ENCODE measurements around the gene WNT2B. TPM values are rescaled to one million over a fixed set of nuclear protein-coding genes. Genes with fewer than 3 reads are reported as not detected.

Gene WNT2B
- polyA plus RNA-seq, 1 donor (not counting 4 experiments of a cell fraction or from before 2014, with no cell fraction given): 0.51 TPM

GRCh38 chr1:112517231-112517630 is 8.5 kb downstream of the WNT2B start:
- Histone ChIP-seq H2AFZ (ENCODE audit: control insufficient read depth, low read length) (no peak overlapping the region), H3K27me3 (ENCODE audit: control insufficient read depth, extremely low read depth, insufficient read depth, low read length) (no peaks in the 10 kb centered on the region), H3K9me1 (ENCODE audit: control insufficient read depth, extremely low read depth, insufficient read depth, low read length) (peaks cover 2% of the 10 kb centered on the region), H3K79me2 (ENCODE audit: control insufficient read depth, insufficient read depth, low read length) (no peaks in the 10 kb centered on the region), H3K4me1 (ENCODE audit: control insufficient read depth, extremely low read depth, insufficient read depth, low read length) (peaks cover 30% of the 10 kb centered on the region), H3K9me3 (ENCODE audit: control insufficient read depth, low read depth, low read length) (no peaks in the 10 kb centered on the region), H3K36me3 (ENCODE audit: control insufficient read depth in 2 of 2, extremely low read depth in 1 of 2, insufficient read depth in 2 of 2, low read length in 2 of 2) (no peaks in the 10 kb centered on the region), H3K27ac (ENCODE audit: control insufficient read depth, insufficient read depth, low read length) (no peak overlapping the region), H4K20me1 (ENCODE audit: control insufficient read depth, extremely low read depth, insufficient read depth, low read length) (no peaks in the 10 kb centered on the region), H3K4me3 (ENCODE audit: control insufficient read depth in 2 of 3, extremely low read depth in 1 of 3, insufficient read depth in 2 of 3, low read depth in 1 of 3, low read length in 3 of 3) (peak overlapping the region in 1 of 3 experiments; percentile 40), H3K4me2 (ENCODE audit: control insufficient read depth, extremely low read depth, insufficient read depth, low read depth, low read length) (peak overlapping the region; percentile 84), H3K9ac (ENCODE audit: control insufficient read depth, extremely low read depth, insufficient read depth, low read length) (no peak overlapping the region)
- dilution Hi-C loops (cut with MboI; ENCODE audit: extremely low pct_ligation_motif_present, low sequenced_read_pairs): no loop called here
- no peak for TF ChIP-seq EZH2 (IDR thresholded peaks at IDR 0.05; ENCODE audit: low read length)
- DNase-seq (ENCODE audit: low read depth, low spot score): peak; percentile 63
- FAIRE-seq: peak; percentile 97

DNA sequence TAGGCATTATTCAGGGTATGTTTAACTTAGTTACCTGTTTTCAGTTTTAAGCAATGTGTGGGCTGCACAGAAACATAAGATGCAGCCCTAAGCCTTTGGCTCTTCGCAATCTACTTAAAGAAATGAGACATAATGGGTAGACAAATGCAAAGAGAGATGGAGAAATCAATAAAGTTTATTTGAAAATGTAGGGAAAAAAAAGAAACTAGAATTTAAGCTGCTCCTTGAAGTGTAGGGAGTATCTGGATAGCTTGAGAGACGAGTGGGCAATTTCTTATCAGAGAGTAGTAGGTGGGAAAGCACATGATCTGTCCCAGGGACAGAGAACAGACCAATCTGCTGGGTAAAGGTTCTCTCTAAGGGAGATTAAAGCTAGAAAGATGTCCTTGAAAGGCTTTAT is 8.9 kb downstream of the WNT2B start:
- Histone ChIP-seq H3K36me3 (ENCODE audit: control insufficient read depth in 2 of 2, extremely low read depth in 1 of 2, insufficient read depth in 2 of 2, low read length in 2 of 2) (no peaks in the 10 kb centered on the region), H3K27ac (ENCODE audit: control insufficient read depth, insufficient read depth, low read length) (no peak overlapping the region), H3K9me3 (ENCODE audit: control insufficient read depth, low read depth, low read length) (no peaks in the 10 kb centered on the region), H2AFZ (ENCODE audit: control insufficient read depth, low read length) (no peak overlapping the region), H3K9me1 (ENCODE audit: control insufficient read depth, extremely low read depth, insufficient read depth, low read length) (peaks cover 2% of the 10 kb centered on the region), H3K4me3 (ENCODE audit: control insufficient read depth in 2 of 3, extremely low read depth in 1 of 3, insufficient read depth in 2 of 3, low read depth in 1 of 3, low read length in 3 of 3) (no peak overlapping the region), H3K79me2 (ENCODE audit: control insufficient read depth, insufficient read depth, low read length) (no peaks in the 10 kb centered on the region), H3K9ac (ENCODE audit: control insufficient read depth, extremely low read depth, insufficient read depth, low read length) (no peak overlapping the region), H3K27me3 (ENCODE audit: control insufficient read depth, extremely low read depth, insufficient read depth, low read length) (no peaks in the 10 kb centered on the region), H4K20me1 (ENCODE audit: control insufficient read depth, extremely low read depth, insufficient read depth, low read length) (no peaks in the 10 kb centered on the region), H3K4me1 (ENCODE audit: control insufficient read depth, extremely low read depth, insufficient read depth, low read length) (peaks cover 34% of the 10 kb centered on the region), H3K4me2 (ENCODE audit: control insufficient read depth, extremely low read depth, insufficient read depth, low read depth, low read length) (peak overlapping the region; percentile 84)
- TF ChIP-seq CTCF (optimal IDR thresholded peaks at IDR 0.05 in 1 of 3, IDR thresholded peaks at IDR 0.05 in 1 of 3, conservative IDR thresholded peaks at IDR 0.05 in 1 of 3; ENCODE audit: extremely low read depth in 1 of 3, insufficient read depth in 2 of 3, low read length in 3 of 3) (no peak), EZH2 (IDR thresholded peaks at IDR 0.05; ENCODE audit: low read length) (no peak)
- no peak for FAIRE-seq
- DNase-seq (ENCODE audit: low read depth, low spot score): no peak
- dilution Hi-C loops (cut with MboI; ENCODE audit: extremely low pct_ligation_motif_present, low sequenced_read_pairs): no loop called here

- Histone ChIP-seq H4K20me1 (ENCODE audit: control insufficient read depth, extremely low read depth, insufficient read depth, low read length) (no peaks in the 10 kb centered on the region), H3K9me1 (ENCODE audit: control insufficient read depth, extremely low read depth, insufficient read depth, low read length) (peaks cover 2% of the 10 kb centered on the region), H3K4me2 (ENCODE audit: control insufficient read depth, extremely low read depth, insufficient read depth, low read depth, low read length) (no peak overlapping the region), H3K79me2 (ENCODE audit: control insufficient read depth, insufficient read depth, low read length) (no peaks in the 10 kb centered on the region), H3K36me3 (ENCODE audit: control insufficient read depth in 2 of 2, extremely low read depth in 1 of 2, insufficient read depth in 2 of 2, low read length in 2 of 2) (no peaks in the 10 kb centered on the region), H3K9ac (ENCODE audit: control insufficient read depth, extremely low read depth, insufficient read depth, low read length) (no peak overlapping the region), H3K27me3 (ENCODE audit: control insufficient read depth, extremely low read depth, insufficient read depth, low read length) (no peaks in the 10 kb centered on the region), H3K27ac (ENCODE audit: control insufficient read depth, insufficient read depth, low read length) (no peak overlapping the region), H2AFZ (ENCODE audit: control insufficient read depth, low read length) (no peak overlapping the region), H3K4me3 (ENCODE audit: control insufficient read depth in 2 of 3, extremely low read depth in 1 of 3, insufficient read depth in 2 of 3, low read depth in 1 of 3, low read length in 3 of 3) (no peak overlapping the region), H3K9me3 (ENCODE audit: control insufficient read depth, low read depth, low read length) (no peaks in the 10 kb centered on the region), H3K4me1 (ENCODE audit: control insufficient read depth, extremely low read depth, insufficient read depth, low read length) (peaks cover 34% of the 10 kb centered on the region)
- no peak for FAIRE-seq
- no peak for DNase-seq (ENCODE audit: low read depth, low spot score)
- dilution Hi-C loops (cut with MboI; ENCODE audit: extremely low pct_ligation_motif_present, low sequenced_read_pairs): no loop called here
- TF ChIP-seq CTCF (optimal IDR thresholded peaks at IDR 0.05 in 1 of 3, IDR thresholded peaks at IDR 0.05 in 1 of 3, conservative IDR thresholded peaks at IDR 0.05 in 1 of 3; ENCODE audit: extremely low read depth in 1 of 3, insufficient read depth in 2 of 3, low read length in 3 of 3) (no peak), EZH2 (IDR thresholded peaks at IDR 0.05; ENCODE audit: low read length) (no peak)
Observed at GRCh38 chr1:112518186-112518585, 9.4 kb downstream of the WNT2B start.

All from keratinocyte (primary cell).